ENCODE data around the gene TMEM86B.

DNA sequence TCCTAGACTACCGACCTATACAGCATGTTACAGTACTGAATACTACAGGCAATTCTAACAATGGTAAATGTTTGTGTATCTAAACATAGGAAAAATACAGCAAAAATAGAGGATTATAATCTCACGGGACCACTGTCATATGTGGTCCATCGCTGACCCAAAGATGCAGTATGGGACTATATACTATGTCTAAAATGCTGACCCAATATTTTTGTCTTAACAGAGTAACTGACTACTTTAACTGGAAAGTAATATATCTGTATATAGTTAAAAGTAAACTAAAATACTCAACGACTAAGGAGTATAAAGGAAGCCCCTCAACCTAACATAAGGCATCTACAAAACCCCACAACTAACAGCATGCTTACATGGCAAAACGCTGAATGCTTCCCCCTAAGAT lies 4.4 kb upstream of the TMEM86B start:
- TF ChIP-seq EZH2 (IDR thresholded peaks at IDR 0.05; ENCODE audit: borderline replicate concordance, low read depth, low read length, poor library complexity, severe bottlenecking) = no peak
- no peak for TF ChIP-seq CTCF (conservative IDR thresholded peaks at IDR 0.05; ENCODE audit: low read depth, low read length)

Measured in A673 (cell line).